Measurements from ENCODE around the gene HIP1R. TPM values are rescaled to one million over a fixed set of nuclear protein-coding genes. Genes with fewer than 3 reads are reported as not detected.

The HIP1R gene
- total and polyA plus RNA-seq, 9 donors = 1.4 to 20.2 (median 10.4) TPM

- Histone ChIP-seq H3K36me3 (no peaks in the 10 kb centered on the region), H3K4me3 (no peak overlapping the region), H3K27me3 (no peaks in the 10 kb centered on the region), H3K4me1 (ENCODE audit: insufficient read depth) (no peaks in the 10 kb centered on the region), H3K27ac (no peak overlapping the region), H3K9me3 (no peaks in the 10 kb centered on the region)
- intact Hi-C loops (cut with DNase I) = no loop called here
- TF ChIP-seq EP300 (IDR thresholded peaks at IDR 0.05) (no peak), POLR2A (IDR thresholded peaks at IDR 0.05) (no peak), CTCF (IDR thresholded peaks at IDR 0.05) (no peak)
- DNase-seq = no peak
- WGBS, 3 donors = 96 to 100% (median 98%) methylated on average over 1 of the region's 1 CpG
Observed at GRCh38 chr12:122807651-122808050, 27.6 kb upstream of the HIP1R start.

- Histone ChIP-seq H3K27ac (no peak overlapping the region), H3K27me3 (no peaks in the 10 kb centered on the region), H3K36me3 (no peaks in the 10 kb centered on the region), H3K4me1 (ENCODE audit: insufficient read depth) (no peaks in the 10 kb centered on the region), H3K4me3 (no peak overlapping the region), H3K9me3 (no peaks in the 10 kb centered on the region)
- DNase-seq = no peak
- TF ChIP-seq CTCF (IDR thresholded peaks at IDR 0.05) (no peak), POLR2A (IDR thresholded peaks at IDR 0.05) (no peak), EP300 (IDR thresholded peaks at IDR 0.05) (no peak)
- WGBS, 3 donors = 58 to 63% (median 62%) methylated on average over 3 of the region's 3 CpGs
- intact Hi-C loops (cut with DNase I) = no loop called here
Observed at GRCh38 chr12:122811777-122812176, 23.5 kb upstream of the HIP1R start.

GRCh38 chr12:122813310-122813713 is 21.9 kb upstream of the HIP1R start:
- TF ChIP-seq POLR2A (IDR thresholded peaks at IDR 0.05) (no peak), CTCF (IDR thresholded peaks at IDR 0.05) (no peak), EP300 (IDR thresholded peaks at IDR 0.05) (no peak)
- Histone ChIP-seq H3K4me1 (ENCODE audit: insufficient read depth) (no peaks in the 10 kb centered on the region), H3K27ac (no peak overlapping the region), H3K27me3 (no peaks in the 10 kb centered on the region), H3K36me3 (no peaks in the 10 kb centered on the region), H3K9me3 (no peaks in the 10 kb centered on the region), H3K4me3 (no peak overlapping the region)
- WGBS, 3 donors = 75 to 83% (median 83%) methylated on average over 10 of the region's 10 CpGs
- intact Hi-C loops (cut with DNase I) = no loop called here
- no peak for DNase-seq

GRCh38 chr12:122819209-122819785 is 16.0 kb upstream of the HIP1R start:
- Histone ChIP-seq H3K27me3 (no peaks in the 10 kb centered on the region), H3K4me1 (ENCODE audit: insufficient read depth) (no peaks in the 10 kb centered on the region), H3K4me3 (no peak overlapping the region), H3K27ac (no peak overlapping the region), H3K36me3 (no peaks in the 10 kb centered on the region), H3K9me3 (no peaks in the 10 kb centered on the region)
- intact Hi-C loops (cut with DNase I) = no loop called here
- no peak for DNase-seq
- 48 to 54% (median 51%) methylated on average over 10 of the region's 10 CpGs for WGBS, 3 donors
- TF ChIP-seq POLR2A (IDR thresholded peaks at IDR 0.05) (no peak), EP300 (IDR thresholded peaks at IDR 0.05) (no peak), CTCF (IDR thresholded peaks at IDR 0.05) (no peak)

Data from ovary (tissue), 9 donors.